Mucosa of rectum (tissue), 2 donors: ENCODE measurements around the gene SORCS1.

Experiments used
- H3K27ac ChIP-seq, 2 donors: one replicate each; pipeline ENCODE4 v1.7.0; 2013; ENCODE audit warnings: inconsistent platforms in 2 of 2, low read depth in 2 of 2, low read length in 2 of 2
- H3K27me3 ChIP-seq, 2 donors: one replicate each; pipeline ENCODE4 v1.7.0; 2013; ENCODE audit warnings: low read length in 2 of 2; ENCODE audit not compliant: control insufficient read depth in 2 of 2, insufficient read depth in 2 of 2
- H3K36me3 ChIP-seq, 2 donors: one replicate each; pipeline ENCODE4 v1.7.0; 2013; ENCODE audit warnings: low read length in 2 of 2; ENCODE audit not compliant: control insufficient read depth in 2 of 2, insufficient read depth in 2 of 2
- H3K4me1 ChIP-seq, 2 donors: one replicate each; pipeline ENCODE4 v1.7.0; 2013; ENCODE audit warnings: low read length in 2 of 2, mild to moderate bottlenecking in 1 of 2; ENCODE audit not compliant: control insufficient read depth in 2 of 2, insufficient read depth in 2 of 2
- H3K4me3 ChIP-seq, 2 donors: one replicate each; pipeline ENCODE4 v1.7.0; 2013; ENCODE audit warnings: low read length in 2 of 2
- H3K9ac ChIP-seq, 2 donors: one replicate each; pipeline ENCODE4 v1.7.0; 2013; ENCODE audit warnings: low read length in 2 of 2, low read depth in 1 of 2, mild to moderate bottlenecking in 1 of 2
- H3K9me3 ChIP-seq, 2 donors: one replicate each; pipeline ENCODE4 v1.7.0; 2013; ENCODE audit warnings: low read length in 2 of 2; ENCODE audit not compliant: control insufficient read depth in 2 of 2
- donor health status: healthy.
- donor health status: Normal muscosa, but diverticular disease.

The SORCS1 gene

GRCh38 chr10:107163881-107164861 lies at the start of gene SORCS1:
Gene SORCS1, minus strand, starts transcription at chr10:107164706.
- Histone ChIP-seq H3K27me3 (peaks cover 15 to 17% of the 10 kb centered on the region in 2 donors), H3K9me3 (no peaks in the 10 kb centered on the region), H3K4me1 (no peaks in the 10 kb centered on the region), H3K4me3 (peak within 1 kb of the TSS; percentile 32 to 46), H3K36me3 (no peaks in the 10 kb centered on the region), H3K27ac (no peak within 1 kb of the TSS), H3K9ac (no peak within 1 kb of the TSS)

GRCh38 chr10:107214261-107214660 lies 49.8 kb upstream of the SORCS1 start:
- Histone ChIP-seq H3K27ac (no peak overlapping the region), H3K9me3 (no peaks in the 10 kb centered on the region), H3K4me3 (no peak overlapping the region), H3K4me1 (no peaks in the 10 kb centered on the region), H3K27me3 (no peaks in the 10 kb centered on the region), H3K36me3 (no peaks in the 10 kb centered on the region), H3K9ac (no peak overlapping the region)

- no peaks in the 10 kb centered on the region for H3K27me3 ChIP-seq
- H3K27ac ChIP-seq, result no peak overlapping the region
- H3K9me3 ChIP-seq, result no peaks in the 10 kb centered on the region
- H3K36me3 ChIP-seq, result no peaks in the 10 kb centered on the region
- no peak overlapping the region for H3K9ac ChIP-seq
- no peaks in the 10 kb centered on the region for H3K4me1 ChIP-seq
- no peak overlapping the region for H3K4me3 ChIP-seq
Observed at GRCh38 chr10:107213861-107214260, 49.4 kb upstream of the SORCS1 start.

DNA sequence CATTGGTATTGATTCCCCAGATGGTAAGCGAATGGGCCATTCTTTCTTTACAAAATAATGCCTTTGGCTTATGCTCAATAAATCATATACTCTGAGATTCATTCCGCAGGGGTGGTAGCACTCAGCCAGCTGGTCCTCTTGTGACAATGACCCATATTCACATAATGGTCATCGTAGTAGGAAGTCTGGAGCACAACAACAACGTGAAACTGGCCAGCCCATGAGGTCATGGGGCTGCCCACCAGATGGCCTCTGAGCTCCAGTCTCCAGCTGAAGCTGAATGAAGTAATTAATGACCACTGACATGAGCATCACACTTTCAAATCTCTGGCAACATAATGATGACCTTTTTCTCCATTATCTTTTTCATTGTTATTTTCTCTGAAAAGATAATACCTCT lies 42.3 kb upstream of the SORCS1 start:
- H3K9ac ChIP-seq, result no peak overlapping the region
- H3K9me3 ChIP-seq, result no peaks in the 10 kb centered on the region
- no peaks in the 10 kb centered on the region for H3K4me1 ChIP-seq
- no peaks in the 10 kb centered on the region for H3K27me3 ChIP-seq
- H3K27ac ChIP-seq, result no peak overlapping the region
- H3K4me3 ChIP-seq, result no peak overlapping the region
- H3K36me3 ChIP-seq, result no peaks in the 10 kb centered on the region

- H3K9me3 ChIP-seq, result no peaks in the 10 kb centered on the region
- H3K4me3 ChIP-seq, result no peak overlapping the region
- H3K36me3 ChIP-seq, result no peaks in the 10 kb centered on the region
- H3K4me1 ChIP-seq, result no peaks in the 10 kb centered on the region
- H3K9ac ChIP-seq, result no peak overlapping the region
- H3K27ac ChIP-seq, result no peak overlapping the region
- peaks cover 6 to 9% of the 10 kb centered on the region in 2 donors for H3K27me3 ChIP-seq
Observed at GRCh38 chr10:107169516-107169915, 5.0 kb upstream of the SORCS1 start.

GRCh38 chr10:107168738-107169137 lies 4.2 kb upstream of the SORCS1 start:
- H3K4me1 ChIP-seq, result no peaks in the 10 kb centered on the region
- H3K27me3 ChIP-seq, result peaks cover 10% of the 10 kb centered on the region in 2 donors
- no peak overlapping the region for H3K4me3 ChIP-seq
- no peak overlapping the region for H3K27ac ChIP-seq
- H3K36me3 ChIP-seq, result no peaks in the 10 kb centered on the region
- H3K9ac ChIP-seq, result no peak overlapping the region
- no peaks in the 10 kb centered on the region for H3K9me3 ChIP-seq

DNA sequence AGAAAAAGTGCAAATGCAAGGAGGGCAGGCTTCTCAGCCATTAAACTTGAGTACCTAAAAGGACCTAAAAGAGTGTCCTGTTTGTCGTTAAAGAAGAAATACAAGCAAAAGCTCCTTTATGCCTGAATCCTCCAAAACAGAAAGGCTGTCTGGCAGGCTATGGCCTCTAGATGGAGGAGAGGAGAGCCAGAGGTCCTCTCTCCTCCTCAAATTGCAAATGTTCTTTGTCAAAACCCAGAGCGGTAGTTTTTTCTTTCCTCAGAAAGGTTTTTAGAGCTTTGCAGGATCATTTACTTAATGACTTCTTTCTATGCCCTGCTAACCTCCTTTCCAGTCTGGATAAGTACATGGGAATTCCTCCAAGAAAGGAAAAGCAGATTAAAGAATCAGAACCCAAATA lies 1.9 kb upstream of the SORCS1 start:
- H3K4me3 ChIP-seq, result no peak overlapping the region
- H3K9me3 ChIP-seq, result no peaks in the 10 kb centered on the region
- no peaks in the 10 kb centered on the region for H3K4me1 ChIP-seq
- no peaks in the 10 kb centered on the region for H3K36me3 ChIP-seq
- no peak overlapping the region for H3K9ac ChIP-seq
- no peak overlapping the region for H3K27ac ChIP-seq
- peaks cover 15 to 17% of the 10 kb centered on the region in 2 donors for H3K27me3 ChIP-seq

DNA sequence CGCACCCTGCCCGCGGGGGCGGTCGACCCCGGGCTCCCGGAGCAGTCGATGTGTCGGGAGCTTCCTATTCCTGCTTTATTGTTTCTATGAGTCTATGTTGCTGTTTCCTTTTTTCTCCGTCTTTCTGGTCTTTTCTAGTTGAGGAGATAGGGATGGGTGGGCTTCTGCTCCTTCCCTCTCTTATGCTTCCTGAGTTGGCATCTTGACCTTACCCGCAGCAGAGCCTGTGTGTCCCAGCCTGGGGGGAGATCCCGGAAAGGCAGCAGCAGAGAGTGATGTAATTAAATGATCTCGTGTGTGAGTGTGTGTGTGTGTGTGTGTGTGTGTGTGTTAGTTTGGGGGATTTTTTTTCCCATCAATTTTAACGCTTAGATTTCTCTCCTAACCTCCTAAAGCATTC lies 486 bp upstream of the SORCS1 start:
- Histone ChIP-seq H3K4me3 (peak overlapping the region; percentile 32 to 46), H3K27ac (no peak overlapping the region), H3K9ac (no peak overlapping the region), H3K4me1 (no peaks in the 10 kb centered on the region), H3K27me3 (peaks cover 15 to 17% of the 10 kb centered on the region in 2 donors), H3K9me3 (no peaks in the 10 kb centered on the region), H3K36me3 (no peaks in the 10 kb centered on the region)

DNA sequence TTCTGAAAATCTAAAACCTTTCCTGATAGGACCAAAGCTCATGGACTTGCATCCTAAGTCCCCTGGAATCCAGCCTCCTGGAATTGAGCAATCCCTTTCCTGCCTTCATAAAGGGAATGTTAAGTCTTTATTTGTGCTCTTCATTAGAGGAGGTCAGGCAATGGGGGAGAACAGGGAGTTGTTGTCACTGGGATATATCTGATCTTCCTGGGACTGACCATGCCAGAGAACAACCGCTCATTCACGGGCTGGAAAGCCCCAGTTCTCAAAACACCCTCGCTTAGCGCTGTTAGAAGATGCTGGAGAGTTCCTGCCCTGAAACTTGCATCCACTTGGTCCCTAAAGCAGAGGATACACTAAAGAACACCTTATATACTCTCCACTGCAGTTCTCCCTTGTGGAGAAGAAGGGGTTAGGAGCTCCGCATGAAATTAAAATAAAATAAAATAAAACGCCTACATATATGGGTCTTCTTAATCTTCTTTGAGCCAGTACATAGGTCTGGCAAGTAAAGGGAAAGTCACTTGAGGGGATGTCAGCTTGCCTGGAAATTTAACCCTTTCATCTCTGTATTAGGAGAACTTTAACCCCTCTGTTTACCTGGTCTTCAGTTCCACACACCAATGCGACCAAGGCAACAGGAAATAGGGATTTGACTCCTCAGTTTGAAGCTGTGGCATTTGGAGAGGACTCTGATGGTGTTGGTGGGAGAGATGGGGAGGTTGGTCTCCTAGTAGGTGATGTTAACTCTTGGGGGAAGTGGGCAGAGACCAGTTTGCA lies 1.2 kb downstream of the SORCS1 start:
- Histone ChIP-seq H3K27me3 (peaks cover 15 to 17% of the 10 kb centered on the region in 2 donors), H3K36me3 (no peaks in the 10 kb centered on the region), H3K9ac (no peak overlapping the region), H3K4me3 (peak overlapping the region; percentile 8 to 17), H3K27ac (no peak overlapping the region), H3K9me3 (no peaks in the 10 kb centered on the region), H3K4me1 (no peaks in the 10 kb centered on the region)

- Histone ChIP-seq H3K9ac (no peak overlapping the region), H3K4me3 (no peak overlapping the region), H3K4me1 (no peaks in the 10 kb centered on the region), H3K36me3 (no peaks in the 10 kb centered on the region), H3K9me3 (no peaks in the 10 kb centered on the region), H3K27ac (no peak overlapping the region), H3K27me3 (peaks cover 15 to 17% of the 10 kb centered on the region in 2 donors)
Observed at GRCh38 chr10:107160866-107161265, 3.6 kb downstream of the SORCS1 start.
